Endothelial cell of umbilical vein (primary cell): ENCODE results near the gene PLXNA3. TPM values are rescaled to one million over a fixed set of nuclear protein-coding genes. Genes with fewer than 3 reads are reported as not detected.

Source experiments
- BruUV-seq: library from RNA; stranded (reverse); fragments of 400-500 nt; replicated peaks from 2 replicates; lab custom pipeline; 2021; lab: Mats Ljungman, UMichigan
- CTCF ChIA-PET: fragments of 300-600, 350-600 bp; sonication (Branson Sonifier 250); formaldehyde crosslinking; loops from one replicate; lab custom pipeline; 2021; ENCODE audit warnings: antibody characterized with exemption, inconsistent platforms; lab: Charles Lee
- POLR2A ChIA-PET: fragments of 300-600, 350-600 bp; sonication (Branson Sonifier 250); formaldehyde crosslinking; loops from one replicate; lab custom pipeline; 2021; ENCODE audit warnings: antibody characterized with exemption, inconsistent platforms; lab: Charles Lee
- DNase-seq: peaks from one replicate; pipeline ENCODE4 v3.0.0-alpha.2; 2011; ENCODE audit warnings: low read depth, low spot score
- FAIRE-seq: peaks from 2 replicates; lab custom pipeline; 2011; peaks lifted over from hg19 to GRCh38; lab: Jason Lieb, UNC
- H2AFZ ChIP-seq: 2 replicates; pipeline ENCODE4 v1.6.0; 2012; ENCODE audit warnings: low read depth, low read length, control low read depth, inconsistent platforms
- H3K27ac ChIP-seq: 2 replicates; pipeline ENCODE4 v1.5.1; 2011; ENCODE audit warnings: low read depth, mild to moderate bottlenecking, control low read depth, low read length, moderate library complexity; ENCODE audit not compliant: insufficient read depth
- H3K27me3 ChIP-seq, 2 experiments: 2 replicates each; pipeline versions ENCODE4 v1.6.0 to v1.6.1; 2011; ENCODE audit warnings: low read length in 2 of 2, mixed read lengths in 1 of 2; ENCODE audit not compliant: control insufficient read depth in 2 of 2, insufficient read depth in 2 of 2
- H3K36me3 ChIP-seq, 2 experiments: 2 replicates in 1 of 2; 3 replicates in 1 of 2; pipeline ENCODE4 v1.5.1; 2011; ENCODE audit warnings: low read length in 2 of 2, mild to moderate bottlenecking in 1 of 2, moderate library complexity in 1 of 2; ENCODE audit not compliant: control insufficient read depth in 2 of 2, insufficient read depth in 2 of 2; ENCODE audit errors: extremely low read depth in 1 of 2
- H3K4me1 ChIP-seq: 3 replicates; pipeline ENCODE4 v1.5.1; 2011; ENCODE audit warnings: mild to moderate bottlenecking, low read length; ENCODE audit not compliant: control insufficient read depth, insufficient read depth; ENCODE audit errors: extremely low read depth
- H3K4me2 ChIP-seq: 2 replicates; pipeline ENCODE4 v1.6.1; 2011; ENCODE audit warnings: low read length, control low read depth, mixed read lengths; ENCODE audit not compliant: insufficient read depth
- H3K4me3 ChIP-seq, 3 experiments: fragments of 200-600 bp in 1 of 3; sonication (generic), shearing (Covaris generic) in 1 of 3; replicated peaks in 1 of 3; 2 replicates each; pipeline ENCODE4 v1.5.1; 2011 to 2016; ENCODE audit warnings: control low read depth in 3 of 3, low read length in 3 of 3, mild to moderate bottlenecking in 2 of 3, inconsistent platforms in 1 of 3, low read depth in 1 of 3, moderate library complexity in 1 of 3; ENCODE audit not compliant: insufficient read depth in 1 of 3
- H3K79me2 ChIP-seq: 2 replicates; pipeline ENCODE4 v1.6.0; 2012; ENCODE audit warnings: low read length, inconsistent platforms; ENCODE audit not compliant: control insufficient read depth, insufficient read depth
- H3K9ac ChIP-seq: replicated peaks from 2 replicates; pipeline ENCODE3; 2011; ENCODE audit warnings: low read length, control low read depth; ENCODE audit not compliant: insufficient read depth; ENCODE audit errors: extremely low read depth
- H3K9me1 ChIP-seq: replicated peaks from 3 replicates; pipeline ENCODE4 v1.6.0; 2011; ENCODE audit warnings: mild to moderate bottlenecking, low read length; ENCODE audit not compliant: control insufficient read depth, insufficient read depth; ENCODE audit errors: extremely low read depth
- H3K9me3 ChIP-seq: replicated peaks from 2 replicates; pipeline ENCODE4 v1.5.1; 2012; ENCODE audit warnings: low read length, inconsistent platforms; ENCODE audit not compliant: control insufficient read depth, insufficient read depth
- H4K20me1 ChIP-seq: replicated peaks from 2 replicates; pipeline ENCODE3; 2011; ENCODE audit warnings: mild to moderate bottlenecking, low read length; ENCODE audit not compliant: control insufficient read depth, insufficient read depth; ENCODE audit errors: extremely low read depth
- CTCF ChIP-seq, 2 donors: IDR thresholded peaks; 1 replicate in 1 of 2; 2 replicates in 1 of 2; pipeline ENCODE4 v1.5.1; 2011; ENCODE audit warnings: low read length in 2 of 2, mild to moderate bottlenecking in 2 of 2, moderate library complexity in 2 of 2, control low read depth in 1 of 2, inconsistent platforms in 1 of 2, low read depth in 1 of 2; ENCODE audit not compliant: insufficient read depth in 1 of 2; ENCODE audit errors: extremely low read depth in 1 of 2
- EZH2 ChIP-seq: IDR thresholded peaks from 2 replicates; pipeline ENCODE4 v1.6.1; 2012; ENCODE audit warnings: borderline replicate concordance, low read depth, mild to moderate bottlenecking, moderate library complexity, low read length, inconsistent platforms; ENCODE audit not compliant: severe bottlenecking
- FOS ChIP-seq: IDR thresholded peaks from 2 replicates; pipeline ENCODE4 v1.6.1; 2011; ENCODE audit warnings: mild to moderate bottlenecking, low read length, moderate library complexity, borderline replicate concordance; ENCODE audit not compliant: insufficient read depth
- GATA2 ChIP-seq: IDR thresholded peaks from 2 replicates; pipeline ENCODE4 v1.7.0; 2011; ENCODE audit warnings: low read depth, mild to moderate bottlenecking, moderate library complexity, mixed read lengths, low read length; ENCODE audit not compliant: insufficient read length, insufficient read depth
- JUN ChIP-seq: IDR thresholded peaks from 2 replicates; pipeline ENCODE4 v1.6.1; 2011; ENCODE audit warnings: borderline replicate concordance, low read depth; ENCODE audit not compliant: insufficient read length, insufficient read depth
- MAX ChIP-seq: IDR thresholded peaks from 2 replicates; pipeline ENCODE4 v1.6.1; 2011; ENCODE audit not compliant: insufficient read depth, insufficient read length
- MYC ChIP-seq: IDR thresholded peaks from one replicate; pipeline ENCODE4 v1.6.1; 2011; ENCODE audit warnings: mild to moderate bottlenecking, low read depth, low read length
- POLR2A ChIP-seq: IDR thresholded peaks from 2 replicates; pipeline ENCODE4 v1.6.1; 2012; ENCODE audit warnings: low read depth, mild to moderate bottlenecking, control low read depth, low read length
- POLR2AphosphoS5 ChIP-seq: IDR thresholded peaks from 2 replicates; pipeline ENCODE4 v1.6.1; 2012; ENCODE audit warnings: low read depth, mild to moderate bottlenecking, control low read depth, low read length, moderate library complexity; ENCODE audit not compliant: insufficient read depth
- dilution Hi-C: fragments of 300-500 bp; cut with MboI; formaldehyde crosslinking; loops from one replicate; pipeline ENCODE4 v1.15.0; 2019; ENCODE audit warnings: low sequenced_read_pairs; ENCODE audit not compliant: extremely low pct_ligation_motif_present
- intact Hi-C: fragments of 100-400 bp; cut with micrococcal nuclease; formaldehyde crosslinking; loops from one replicate; pipeline ENCODE4 v1.10.0; 2022
- polyA plus RNA-seq, 4 experiments: library from polyadenylated mRNA; depleted of rRNA in 3 of 4; stranded (reverse) in 3 of 4; unstranded in 1 of 4; fragments of >200 nt; gene quantifications; 2 replicates each; pipeline versions ENCODE4 v1.2.1 to v1.2.3, GENCODE V29; 2011 to 2012; ENCODE audit warnings: missing spikeins in 1 of 4
- total RNA-seq: library from RNA; stranded (reverse); gene quantifications from 2 replicates; pipeline ENCODE4 v1.2.3, GENCODE V29; 2021

PLXNA3 gene
- total and polyA plus RNA-seq, 2 donors (not counting 3 experiments of a cell fraction or from before 2014, with no cell fraction given): 56.8 to 58.6 TPM

- CTCF ChIA-PET: interaction anchor here (1.2 kb wide), 1 partner anchor 12 kb away, joined by 3 read pairs; no protein-coding TSS in a partner anchor
- intact Hi-C loops (no loop called here), dilution Hi-C loops (no loop called here)
- H3K4me2 ChIP-seq: no peak overlapping the region
- no peak overlapping the region for H2AFZ ChIP-seq
- peaks cover 0 to 43% of the 10 kb centered on the region in 2 experiments for H3K36me3 ChIP-seq
- DNase-seq (no peak), FAIRE-seq (no peak)
- no peak overlapping the region for H3K4me3 ChIP-seq
- H3K9me3 ChIP-seq: no peaks in the 10 kb centered on the region
- TF ChIP-seq POLR2AphosphoS5: no peak
- TF ChIP-seq FOS: no peak
- no peak for TF ChIP-seq MAX
- TF ChIP-seq MYC: no peak
- TF ChIP-seq GATA2: no peak
- BruUV-seq: no TSS peak
- H3K27me3 ChIP-seq: no peaks in the 10 kb centered on the region
- no peaks in the 10 kb centered on the region for H3K9me1 ChIP-seq
- no peaks in the 10 kb centered on the region for H3K4me1 ChIP-seq
- peaks cover 10% of the 10 kb centered on the region for H3K79me2 ChIP-seq
- POLR2A ChIA-PET: no interaction called here
- H3K9ac ChIP-seq: no peak overlapping the region
- H4K20me1 ChIP-seq: no peaks in the 10 kb centered on the region
- no peak overlapping the region for H3K27ac ChIP-seq
Observed at GRCh38 chrX:154464806-154465365, 6.8 kb downstream of the PLXNA3 start.

GRCh38 chrX:154465601-154466000 lies 7.5 kb downstream of the PLXNA3 start:
- TF ChIP-seq JUN (no peak), POLR2AphosphoS5 (no peak), MYC (no peak), CTCF (IDR thresholded peaks at IDR 0.05; ENCODE audit: extremely low read depth in 1 of 2, insufficient read depth in 1 of 2, low read depth in 1 of 2, low read length in 2 of 2) (no peak), GATA2 (no peak), MAX (no peak), FOS (no peak), POLR2A (no peak), EZH2 (no peak)
- no peak overlapping the region for H3K9ac ChIP-seq
- DNase-seq (no peak), FAIRE-seq (no peak)
- intact Hi-C loops: no loop called here
- H3K4me3 ChIP-seq: no peak overlapping the region
- no peaks in the 10 kb centered on the region for H3K4me1 ChIP-seq
- H3K9me3 ChIP-seq: no peaks in the 10 kb centered on the region
- BruUV-seq: no TSS peak
- no peaks in the 10 kb centered on the region for H4K20me1 ChIP-seq
- H3K27me3 ChIP-seq: no peaks in the 10 kb centered on the region
- dilution Hi-C loops: no loop called here
- no peak overlapping the region for H3K27ac ChIP-seq
- POLR2A ChIA-PET: no interaction called here
- H3K79me2 ChIP-seq: peaks cover 5% of the 10 kb centered on the region
- no peak overlapping the region for H3K4me2 ChIP-seq
- H3K9me1 ChIP-seq: no peaks in the 10 kb centered on the region
- peaks cover 0 to 46% of the 10 kb centered on the region in 2 experiments for H3K36me3 ChIP-seq
- H2AFZ ChIP-seq: no peak overlapping the region
- CTCF ChIA-PET: interaction anchor here (1.2 kb wide), 1 partner anchor 11 kb away, joined by 3 read pairs; no protein-coding TSS in a partner anchor
